Upper lobe of right lung (tissue), 1 donor: Measurements from ENCODE around the gene TTN. TPM values are rescaled to one million over a fixed set of nuclear protein-coding genes. Genes with fewer than 3 reads are reported as not detected.

Experiments used
- ATAC-seq: fragments of 200-7000 bp; cut with Tn5 transposase; one replicate; pipeline ENCODE4 v1.9.1; 2020; ENCODE audit warnings: mild to moderate bottlenecking, moderate library complexity
- DNase-seq: peaks from one replicate; pipeline ENCODE4 v3.0.0-alpha.2; 2020
- H3K27ac ChIP-seq: fragments of 200-600 bp; one replicate; pipeline ENCODE4 v1.8.0; 2022
- H3K27me3 ChIP-seq: fragments of 200-600 bp; one replicate; pipeline ENCODE4 v1.8.0; 2022; ENCODE audit warnings: mild to moderate bottlenecking
- H3K36me3 ChIP-seq: fragments of 200-600 bp; one replicate; pipeline ENCODE4 v1.8.0; 2022
- H3K4me1 ChIP-seq: fragments of 200-600 bp; one replicate; pipeline ENCODE4 v1.8.0; 2022
- H3K4me3 ChIP-seq: fragments of 200-600 bp; one replicate; pipeline ENCODE4 v1.8.0; 2022; ENCODE audit warnings: mild to moderate bottlenecking
- H3K9me3 ChIP-seq: fragments of 200-600 bp; one replicate; pipeline ENCODE4 v1.8.0; 2022
- intact Hi-C: fragments of 100-400 bp; cut with DNase I; formaldehyde crosslinking; loops from one replicate; pipeline ENCODE4 v1.11.0; 2022
- total RNA-seq: library from RNA; stranded (reverse); fragmentation: NEBNext Ultra II Directional; extraction: Animal tissue kit (Norgen Biotek cat#: 25700); gene quantifications from one replicate; pipeline ENCODE4 v1.2.1, GENCODE V29; 2021
- TF ChIP-seq, protein P1 (sequence below): fragments of 200-600 bp; IDR thresholded peaks from one replicate; pipeline ENCODE4 v1.8.0; 2022; ENCODE audit warnings: antibody characterized with exemption
- donor health status: DM: no; HTN: yes; CAD: no; lungs with severe emphysema.

Gene TTN
- total RNA-seq, 1 donor from 2014 or later, result 19.6 TPM

DNA sequence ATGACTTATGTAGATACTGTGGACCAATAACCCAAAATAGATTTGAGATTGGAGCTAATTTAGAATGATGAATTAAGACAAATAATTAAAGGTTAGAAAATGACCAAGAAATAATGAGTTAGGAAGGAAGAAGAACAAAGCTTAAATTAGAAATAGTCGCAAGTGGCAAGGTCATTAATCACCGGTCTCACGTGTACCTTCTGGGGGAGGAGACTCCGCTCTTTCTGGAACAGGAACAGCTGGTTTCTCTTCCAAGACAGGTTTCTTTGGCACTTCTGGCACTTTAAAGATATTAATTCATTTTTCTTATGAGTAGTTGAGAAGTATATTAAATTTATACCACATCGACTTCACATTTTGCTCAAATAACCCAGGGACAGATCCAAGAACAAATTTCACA, 156.7 kb downstream of the TTN start:
- no peak for ATAC-seq
- TF ChIP-seq, protein P1, sequence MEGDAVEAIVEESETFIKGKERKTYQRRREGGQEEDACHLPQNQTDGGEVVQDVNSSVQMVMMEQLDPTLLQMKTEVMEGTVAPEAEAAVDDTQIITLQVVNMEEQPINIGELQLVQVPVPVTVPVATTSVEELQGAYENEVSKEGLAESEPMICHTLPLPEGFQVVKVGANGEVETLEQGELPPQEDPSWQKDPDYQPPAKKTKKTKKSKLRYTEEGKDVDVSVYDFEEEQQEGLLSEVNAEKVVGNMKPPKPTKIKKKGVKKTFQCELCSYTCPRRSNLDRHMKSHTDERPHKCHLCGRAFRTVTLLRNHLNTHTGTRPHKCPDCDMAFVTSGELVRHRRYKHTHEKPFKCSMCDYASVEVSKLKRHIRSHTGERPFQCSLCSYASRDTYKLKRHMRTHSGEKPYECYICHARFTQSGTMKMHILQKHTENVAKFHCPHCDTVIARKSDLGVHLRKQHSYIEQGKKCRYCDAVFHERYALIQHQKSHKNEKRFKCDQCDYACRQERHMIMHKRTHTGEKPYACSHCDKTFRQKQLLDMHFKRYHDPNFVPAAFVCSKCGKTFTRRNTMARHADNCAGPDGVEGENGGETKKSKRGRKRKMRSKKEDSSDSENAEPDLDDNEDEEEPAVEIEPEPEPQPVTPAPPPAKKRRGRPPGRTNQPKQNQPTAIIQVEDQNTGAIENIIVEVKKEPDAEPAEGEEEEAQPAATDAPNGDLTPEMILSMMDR, result no peak
- Histone ChIP-seq H3K4me1 (no peaks in the 10 kb centered on the region), H3K36me3 (no peaks in the 10 kb centered on the region), H3K27me3 (no peaks in the 10 kb centered on the region), H3K9me3 (no peaks in the 10 kb centered on the region), H3K27ac (no peak overlapping the region), H3K4me3 (no peak overlapping the region)
- DNase-seq, result no peak
- intact Hi-C loops, result no loop called here

DNA sequence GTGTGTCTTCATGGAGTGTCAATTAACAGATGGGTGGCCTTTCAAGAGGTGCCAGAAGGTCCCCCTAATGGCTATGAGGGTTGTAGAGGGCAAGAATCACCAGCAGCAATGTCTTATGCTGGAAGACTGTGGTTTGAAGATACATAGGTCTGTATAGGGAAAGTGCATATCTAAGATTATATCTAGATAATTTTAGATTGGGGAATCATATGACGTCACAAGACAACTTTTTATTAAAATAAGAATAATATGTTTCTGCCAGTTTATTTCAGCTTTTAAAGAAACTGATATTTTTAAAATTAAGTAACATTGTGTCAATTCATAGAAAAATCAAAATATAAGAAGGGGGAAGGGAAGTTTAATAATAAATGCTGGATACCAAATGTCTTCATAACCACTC, 162.3 kb downstream of the TTN start:
- H3K9me3 ChIP-seq, result no peaks in the 10 kb centered on the region
- no peaks in the 10 kb centered on the region for H3K4me1 ChIP-seq
- no peak for ATAC-seq
- intact Hi-C loops, result no loop called here
- no peak overlapping the region for H3K4me3 ChIP-seq
- H3K27me3 ChIP-seq, result no peaks in the 10 kb centered on the region
- H3K27ac ChIP-seq, result no peak overlapping the region
- TF ChIP-seq, protein P1, result no peak
- no peak for DNase-seq
- no peaks in the 10 kb centered on the region for H3K36me3 ChIP-seq

DNA sequence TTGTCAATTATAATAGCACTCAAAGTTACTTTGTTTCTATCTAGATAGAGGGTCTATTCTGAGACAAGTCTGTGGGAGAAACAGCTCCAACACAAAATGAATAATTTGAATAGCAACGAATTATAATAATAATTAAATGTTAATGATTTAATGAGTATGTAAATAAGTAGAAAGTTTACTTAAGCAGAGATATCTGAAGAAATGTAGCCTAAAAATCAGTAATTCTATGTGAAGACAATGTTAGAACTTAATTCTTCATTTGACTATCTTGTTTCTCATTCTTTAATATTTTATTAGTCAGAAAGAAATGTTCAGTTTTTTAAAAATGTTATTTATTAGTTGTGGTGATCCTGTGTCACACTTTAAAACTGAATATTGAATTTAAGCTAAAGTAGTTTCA, 165.7 kb downstream of the TTN start:
- H3K27me3 ChIP-seq, result no peaks in the 10 kb centered on the region
- ATAC-seq (no peak), DNase-seq (no peak)
- H3K4me1 ChIP-seq, result no peaks in the 10 kb centered on the region
- H3K27ac ChIP-seq, result no peak overlapping the region
- H3K4me3 ChIP-seq, result no peak overlapping the region
- intact Hi-C loops, result no loop called here
- TF ChIP-seq, protein P1, result no peak
- H3K9me3 ChIP-seq, result no peaks in the 10 kb centered on the region
- H3K36me3 ChIP-seq, result no peaks in the 10 kb centered on the region

DNA sequence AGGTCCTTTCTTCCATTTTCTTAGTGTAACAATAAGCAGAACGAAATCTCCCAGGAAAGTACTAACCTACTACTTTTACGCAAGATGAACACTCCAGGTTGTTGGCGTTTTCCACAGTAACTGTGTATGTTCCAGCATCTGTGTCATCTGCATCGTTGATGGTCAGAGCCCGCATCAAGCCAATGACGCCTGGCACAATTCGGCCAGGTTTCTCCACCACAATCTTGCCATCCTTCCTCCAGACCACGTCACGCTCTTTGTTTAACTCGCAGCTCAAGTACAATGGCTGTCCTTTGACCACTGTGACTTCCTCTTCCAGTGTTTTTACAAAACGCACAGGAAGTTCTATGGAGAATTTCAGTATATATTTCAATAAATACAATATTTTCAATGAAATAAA, 171.3 kb downstream of the TTN start:
- Histone ChIP-seq H3K9me3 (no peaks in the 10 kb centered on the region), H3K36me3 (no peaks in the 10 kb centered on the region), H3K27ac (no peak overlapping the region), H3K4me3 (no peak overlapping the region), H3K27me3 (no peaks in the 10 kb centered on the region), H3K4me1 (no peaks in the 10 kb centered on the region)
- DNase-seq, result no peak
- TF ChIP-seq, protein P1, result no peak
- no peak for ATAC-seq
- intact Hi-C loops, result no loop called here

DNA sequence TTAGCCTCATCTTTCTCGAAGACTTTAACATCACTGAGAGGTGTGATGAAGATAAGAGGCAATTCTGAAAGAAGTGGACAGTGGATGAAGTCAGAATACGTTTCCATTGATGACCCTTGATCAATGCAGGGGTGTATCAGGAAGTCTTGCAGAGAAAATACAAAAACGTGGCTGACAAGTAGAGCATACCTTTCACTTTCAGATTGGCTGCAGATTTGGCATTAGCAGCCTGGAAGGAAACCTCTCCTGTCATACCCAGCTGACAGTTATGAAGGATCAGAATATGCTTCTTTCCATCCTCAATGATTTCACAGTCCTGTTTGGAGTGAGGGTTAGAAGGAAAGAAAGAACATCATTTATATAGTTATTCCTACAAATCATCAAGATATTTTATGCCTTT, 174.5 kb downstream of the TTN start:
- Histone ChIP-seq H3K4me3 (no peak overlapping the region), H3K36me3 (no peaks in the 10 kb centered on the region), H3K27ac (no peak overlapping the region), H3K27me3 (no peaks in the 10 kb centered on the region), H3K9me3 (no peaks in the 10 kb centered on the region), H3K4me1 (peaks cover 3% of the 10 kb centered on the region)
- TF ChIP-seq, protein P1, result no peak
- ATAC-seq (no peak), DNase-seq (no peak)
- intact Hi-C loops, result no loop called here

DNA sequence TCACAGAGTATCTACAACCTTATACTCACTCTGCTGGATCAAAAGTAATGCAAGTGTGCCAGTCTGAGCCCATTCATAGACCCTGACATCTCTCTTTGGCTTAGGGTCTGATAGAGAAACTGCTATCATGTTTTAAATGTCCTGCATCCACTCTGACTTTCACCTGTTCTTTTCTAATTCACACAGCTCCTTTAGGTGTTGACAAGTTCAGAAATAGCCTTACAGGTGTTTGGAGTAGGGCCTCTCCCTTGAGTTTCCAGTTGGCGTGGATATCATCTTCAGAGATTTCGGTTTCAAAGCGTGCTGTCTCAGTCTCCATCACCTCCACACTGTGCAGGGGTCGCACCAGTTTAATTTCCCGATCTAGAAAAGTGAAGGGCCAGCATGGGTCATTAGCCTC, 176.6 kb downstream of the TTN start:
- no peaks in the 10 kb centered on the region for H3K9me3 ChIP-seq
- no peaks in the 10 kb centered on the region for H3K27me3 ChIP-seq
- H3K36me3 ChIP-seq, result no peaks in the 10 kb centered on the region
- DNase-seq (no peak), ATAC-seq (no peak)
- intact Hi-C loops, result no loop called here
- no peak overlapping the region for H3K4me3 ChIP-seq
- H3K27ac ChIP-seq, result no peak overlapping the region
- TF ChIP-seq, protein P1, result no peak
- H3K4me1 ChIP-seq, result peaks cover 3% of the 10 kb centered on the region
